ENCODE data around the gene C17orf107. TPM values are rescaled to one million over a fixed set of nuclear protein-coding genes. Genes with fewer than 3 reads are reported as not detected.
A peak's percentile ranks its signal among the peaks of the same experiment; 100 is the strongest.
"Not testable (repeated sequence)": the region's sequence is repeated elsewhere in the genome, so short reads cannot be mapped to it uniquely, and the experiment has no call there.

The C17orf107 gene
- total and polyA plus RNA-seq, 3 experiments from 2014 or later, result 2.0 to 2.3 (median 2.2) TPM

GRCh38 chr17:4903051-4903818, 3.9 kb downstream of the C17orf107 start, which contains the start of gene CHRNE:
TSS of gene CHRNE (minus strand) at chr17:4903098. CDS start at chr17:4903063, 35 bp downstream.
- peaks cover 0 to 6% (median 0%) of the 10 kb centered on the region in 3 donors for H3K36me3 Mint-ChIP-seq
- no peaks in the 10 kb centered on the region for H3K9me3 Mint-ChIP-seq
- Histone ChIP-seq H3K27me3 (ENCODE audit: insufficient read depth, low read length, poor library complexity, severe bottlenecking) (no peaks in the 10 kb centered on the region), H3K36me3 (ENCODE audit: insufficient read depth, low read length) (no peaks in the 10 kb centered on the region), H3K4me1 (ENCODE audit: insufficient read depth, low read length) (peaks cover 46% of the 10 kb centered on the region), H3K9me3 (ENCODE audit: low read length) (no peaks in the 10 kb centered on the region), H3K4me3 (ENCODE audit: low read length) (peak within 1 kb of the TSS; percentile 61), H3K27ac (ENCODE audit: low read depth, low read length) (peak within 1 kb of the TSS; percentile 58)
- H3K4me3 Mint-ChIP-seq, result peak within 1 kb of the TSS; percentile 70 to 86 (median 79)
- peak; percentile 63 to 82 (median 71) for DNase-seq
- H3K4me1 Mint-ChIP-seq, result peaks cover 28 to 58% (median 35%) of the 10 kb centered on the region in 3 donors
- H3K27ac Mint-ChIP-seq, result peak within 1 kb of the TSS; percentile 83 to 96 (median 92)
- ChIA-PET POLR2A (interaction anchor here (1.0 to 1.6 kb wide), 3 partner anchors 37 to 64 kb away, joined by 3 to 7 read pairs (median 3); partner anchors contain the start of genes PFN1, RNF167 and SLC25A11), CTCF (interaction anchor here (0.6 to 1.9 kb wide), 22 partner anchors 9 to 336 kb away, joined by 3 to 16 read pairs (median 4); partner anchors contain the start of genes INCA1, RNF167, SLC25A11 and SPAG7)
- H3K27me3 Mint-ChIP-seq, result peaks cover 0 to 7% of the 10 kb centered on the region in 2 donors

- H3K4me3 Mint-ChIP-seq; H3K4me3 ChIP-seq (ENCODE audit: low read length); H3K27ac ChIP-seq (ENCODE audit: low read depth, low read length); H3K9me3 Mint-ChIP-seq; DNase-seq; POLR2A ChIA-PET; H3K9me3 ChIP-seq (ENCODE audit: low read length); H3K27me3 ChIP-seq (ENCODE audit: insufficient read depth, low read length, poor library complexity, severe bottlenecking); H3K36me3 Mint-ChIP-seq; H3K27me3 Mint-ChIP-seq; H3K36me3 ChIP-seq (ENCODE audit: insufficient read depth, low read length): not testable (repeated sequence)
- Mint-ChIP-seq H3K4me1 (peaks cover 16 to 28% (median 18%) of the 10 kb centered on the region in 3 donors), H3K27ac (peak overlapping the region in 1 of 8 donors; percentile 47)
- CTCF ChIA-PET, result interaction anchor here (2.0 kb wide), 1 partner anchor 61 kb away, joined by 7 read pairs; the partner anchor contains the start of gene SPAG7
- peaks cover 38% of the 10 kb centered on the region for H3K4me1 ChIP-seq (ENCODE audit: insufficient read depth, low read length)
These were observed 7.3 kb downstream of the C17orf107 start for GRCh38 chr17:4906642-4907041.

DNA sequence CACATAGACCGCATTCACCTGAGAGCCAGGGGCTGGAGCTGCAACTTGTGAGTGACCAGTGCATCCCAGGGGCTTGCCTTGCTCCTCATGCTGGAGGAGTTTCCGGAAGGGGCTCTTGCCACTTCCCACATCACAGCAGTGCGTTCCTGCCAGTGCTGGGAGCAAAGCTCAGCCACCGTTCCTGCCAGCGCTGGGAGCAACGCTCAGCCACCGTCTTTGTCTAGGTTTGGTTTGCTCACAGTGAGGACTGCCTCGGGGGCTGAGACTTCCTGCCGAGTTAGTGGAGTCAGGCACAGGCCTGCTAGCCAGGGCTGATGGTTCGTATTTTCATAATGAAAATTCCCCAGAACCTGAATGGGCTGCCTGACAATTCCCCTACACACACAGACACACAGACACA, 9.0 kb downstream of the C17orf107 start:
- Mint-ChIP-seq H3K4me3 (no peak overlapping the region), H3K9me3 (no peaks in the 10 kb centered on the region), H3K4me1 (peaks cover 5 to 12% (median 5%) of the 10 kb centered on the region in 3 donors), H3K36me3 (no peaks in the 10 kb centered on the region), H3K27ac (no peak overlapping the region), H3K27me3 (no peaks in the 10 kb centered on the region)
- Histone ChIP-seq H3K4me1 (ENCODE audit: insufficient read depth, low read length) (peaks cover 24% of the 10 kb centered on the region), H3K36me3 (ENCODE audit: insufficient read depth, low read length) (no peaks in the 10 kb centered on the region), H3K4me3 (ENCODE audit: low read length) (no peak overlapping the region), H3K27ac (ENCODE audit: low read depth, low read length) (no peak overlapping the region), H3K27me3 (ENCODE audit: insufficient read depth, low read length, poor library complexity, severe bottlenecking) (no peaks in the 10 kb centered on the region), H3K9me3 (ENCODE audit: low read length) (no peaks in the 10 kb centered on the region)
- peak in 1 of 5 donors; percentile 47 for DNase-seq
- ChIA-PET POLR2A (interaction anchor here (0.6 to 1.7 kb wide), 5 partner anchors 8 to 122 kb away, joined by 3 to 15 read pairs (median 4); partner anchors contain the start of genes PFN1, RNF167, SLC25A11 and SPAG7), CTCF (interaction anchor here (0.9 to 2.9 kb wide), 22 partner anchors 9 to 198 kb away, joined by 3 to 25 read pairs (median 6); partner anchors contain the start of genes ARRB2, C17orf107, CAMTA2 and INCA1)

- POLR2A ChIA-PET, result interaction anchor here (0.6 to 1.7 kb wide), 4 partner anchors 31 to 122 kb away, joined by 3 to 15 read pairs (median 5); partner anchors contain the start of genes PFN1, RNF167, SLC25A11 and SPAG7
These were observed 9.6 kb downstream of the C17orf107 start for GRCh38 chr17:4908711-4909496.

DNA sequence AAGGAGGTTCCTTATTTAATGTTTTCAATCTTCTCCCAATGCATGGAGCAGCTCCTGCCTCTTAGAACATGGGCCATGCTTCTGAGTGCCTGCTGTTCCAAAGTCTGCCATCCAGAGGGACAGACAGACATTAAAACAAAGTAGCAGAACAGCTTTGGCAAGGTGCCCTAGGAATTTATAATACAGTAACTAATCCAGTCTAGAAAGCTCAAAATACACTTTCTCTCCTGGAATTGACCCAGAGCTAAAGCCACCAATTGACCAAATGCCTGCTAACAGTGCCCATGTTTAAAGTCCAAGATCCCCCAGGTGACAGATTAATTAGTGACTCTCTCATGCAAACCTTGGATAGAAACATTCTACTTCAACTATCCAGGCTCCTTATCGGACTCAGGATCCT, 14.7 kb downstream of the C17orf107 start:
- POLR2A ChIA-PET, result no interaction called here

More at GRCh38 chr17:4908711-4909496, 9.6 kb downstream of the C17orf107 start:
- Histone ChIP-seq H3K4me1 (ENCODE audit: insufficient read depth, low read length) (peaks cover 18% of the 10 kb centered on the region), H3K9me3 (ENCODE audit: low read length) (no peaks in the 10 kb centered on the region), H3K36me3 (ENCODE audit: insufficient read depth, low read length) (no peaks in the 10 kb centered on the region), H3K27ac (ENCODE audit: low read depth, low read length) (no peak overlapping the region), H3K4me3 (ENCODE audit: low read length) (no peak overlapping the region), H3K27me3 (ENCODE audit: insufficient read depth, low read length, poor library complexity, severe bottlenecking) (no peaks in the 10 kb centered on the region)
- Mint-ChIP-seq H3K9me3 (no peaks in the 10 kb centered on the region), H3K27me3 (no peaks in the 10 kb centered on the region), H3K4me1 (peaks cover 0 to 7% (median 0%) of the 10 kb centered on the region in 3 donors), H3K36me3 (no peaks in the 10 kb centered on the region), H3K4me3 (no peak overlapping the region), H3K27ac (no peak overlapping the region)
- CTCF ChIA-PET, result interaction anchor here (0.6 to 2.9 kb wide), 36 partner anchors 9 to 342 kb away, joined by 3 to 25 read pairs (median 4); partner anchors contain the start of genes ARRB2, C17orf107, CAMTA2 and ENO3
- DNase-seq, result peak; percentile 45 to 83 (median 69)

DNA sequence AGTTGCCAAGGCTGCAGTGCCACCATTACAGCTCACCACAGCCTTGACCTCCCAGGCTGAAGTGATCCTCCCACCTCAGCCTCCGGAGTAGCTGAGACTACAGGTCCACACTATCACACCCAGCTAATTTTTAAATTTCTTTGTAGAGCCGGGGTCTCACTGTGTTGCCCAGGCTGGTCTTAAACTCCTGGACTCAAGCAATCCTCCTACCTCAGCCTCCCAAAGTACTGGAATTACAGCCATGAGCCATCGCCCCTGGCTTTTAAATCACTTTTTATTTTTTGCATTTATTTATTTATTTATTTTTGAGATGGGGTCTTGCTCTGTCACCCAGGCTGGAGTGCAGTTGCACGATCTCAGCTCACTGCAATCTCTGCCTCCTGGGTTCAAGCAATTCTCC, 15.2 kb downstream of the C17orf107 start:
- H3K9me3 ChIP-seq (ENCODE audit: low read length); H3K36me3 ChIP-seq (ENCODE audit: insufficient read depth, low read length); H3K27ac Mint-ChIP-seq; H3K27ac ChIP-seq (ENCODE audit: low read depth, low read length); H3K4me3 ChIP-seq (ENCODE audit: low read length); H3K9me3 Mint-ChIP-seq; DNase-seq; H3K36me3 Mint-ChIP-seq; H3K4me1 ChIP-seq (ENCODE audit: insufficient read depth, low read length); POLR2A ChIA-PET; H3K27me3 Mint-ChIP-seq; H3K27me3 ChIP-seq (ENCODE audit: insufficient read depth, low read length, poor library complexity, severe bottlenecking); H3K4me3 Mint-ChIP-seq; H3K4me1 Mint-ChIP-seq: not testable (repeated sequence)
- CTCF ChIA-PET, result interaction anchor here (1.4 to 1.9 kb wide), 3 partner anchors 9 to 53 kb away, joined by 5 to 7 read pairs (median 5); partner anchors contain the start of genes SLC25A11 and SPAG7

More for the DNA sequence above, 14.7 kb downstream of the C17orf107 start:
- no peaks in the 10 kb centered on the region for H3K9me3 Mint-ChIP-seq
- no peak overlapping the region for H3K27ac ChIP-seq (ENCODE audit: low read depth, low read length)
- CTCF ChIA-PET, result interaction anchor here (1.4 to 1.9 kb wide), 3 partner anchors 10 to 53 kb away, joined by 5 to 7 read pairs (median 5); partner anchors contain the start of genes SLC25A11 and SPAG7
- no peaks in the 10 kb centered on the region for H3K4me1 Mint-ChIP-seq
- no peaks in the 10 kb centered on the region for H3K36me3 ChIP-seq (ENCODE audit: insufficient read depth, low read length)
- H3K27me3 Mint-ChIP-seq, result no peaks in the 10 kb centered on the region
- H3K4me1 ChIP-seq (ENCODE audit: insufficient read depth, low read length), result peaks cover 9% of the 10 kb centered on the region
- H3K36me3 Mint-ChIP-seq, result no peaks in the 10 kb centered on the region
- DNase-seq, result no peak
- H3K27ac Mint-ChIP-seq, result peak overlapping the region in 1 of 8 donors; percentile 87
- no peaks in the 10 kb centered on the region for H3K9me3 ChIP-seq (ENCODE audit: low read length)
- H3K4me3 ChIP-seq (ENCODE audit: low read length), result no peak overlapping the region
- H3K4me3 Mint-ChIP-seq, result no peak overlapping the region
- no peaks in the 10 kb centered on the region for H3K27me3 ChIP-seq (ENCODE audit: insufficient read depth, low read length, poor library complexity, severe bottlenecking)

GRCh38 chr17:4919511-4920047, 20.2 kb downstream of the C17orf107 start:
- POLR2A ChIA-PET, result no interaction called here
- Mint-ChIP-seq H3K27me3 (no peaks in the 10 kb centered on the region), H3K4me3 (no peak overlapping the region), H3K9me3 (no peaks in the 10 kb centered on the region), H3K4me1 (peaks cover 0 to 1% (median 0%) of the 10 kb centered on the region in 3 donors), H3K36me3 (no peaks in the 10 kb centered on the region), H3K27ac (no peak overlapping the region)
- Histone ChIP-seq H3K27me3 (ENCODE audit: insufficient read depth, low read length, poor library complexity, severe bottlenecking) (no peaks in the 10 kb centered on the region), H3K4me3 (ENCODE audit: low read length) (no peak overlapping the region), H3K4me1 (ENCODE audit: insufficient read depth, low read length) (no peaks in the 10 kb centered on the region), H3K27ac (ENCODE audit: low read depth, low read length) (no peak overlapping the region), H3K36me3 (ENCODE audit: insufficient read depth, low read length) (no peaks in the 10 kb centered on the region), H3K9me3 (ENCODE audit: low read length) (no peaks in the 10 kb centered on the region)
- DNase-seq, result no peak
- CTCF ChIA-PET, result interaction anchor here (2.3 kb wide), 1 partner anchor 10 kb away, joined by 7 read pairs; no protein-coding TSS in a partner anchor
